Measurements from ENCODE around the gene FAM221A.
"Not testable (repeated sequence)": the region's sequence is repeated elsewhere in the genome, so short reads cannot be mapped to it uniquely, and the experiment has no call there.

The FAM221A gene

GRCh38 chr7:23679898-23680413 is at the start of gene FAM221A:
Gene FAM221A (plus strand): TSS chr7:23680199. CDS start chr7:23680219, 20 bp downstream.
- peak; percentile 85 for DNase-seq (ENCODE audit: low spot score)

GRCh38 chr7:23633417-23633816 is 46.6 kb upstream of the FAM221A start:
- DNase-seq (ENCODE audit: low spot score) = no peak

- no peak for DNase-seq (ENCODE audit: low spot score)
Observed at GRCh38 chr7:23645822-23646221, 34.2 kb upstream of the FAM221A start.

- DNase-seq (ENCODE audit: low spot score) = no peak
Observed at GRCh38 chr7:23653942-23654341, 26.1 kb upstream of the FAM221A start.

- DNase-seq (ENCODE audit: low spot score) = peak; percentile 28
Observed at GRCh38 chr7:23654508-23654907, 25.5 kb upstream of the FAM221A start.

GRCh38 chr7:23655433-23655832 is 24.6 kb upstream of the FAM221A start:
- no peak for DNase-seq (ENCODE audit: low spot score)

GRCh38 chr7:23658831-23659427 is 21.1 kb upstream of the FAM221A start:
- DNase-seq (ENCODE audit: low spot score) = no peak

GRCh38 chr7:23661385-23661784 is 18.6 kb upstream of the FAM221A start:
- no peak for DNase-seq (ENCODE audit: low spot score)

- no peak for DNase-seq (ENCODE audit: low spot score)
Observed at GRCh38 chr7:23662124-23662983, 17.6 kb upstream of the FAM221A start.

GRCh38 chr7:23662984-23663313 is 17.1 kb upstream of the FAM221A start:
- DNase-seq (ENCODE audit: low spot score) = no peak

- DNase-seq (ENCODE audit: low spot score) = no peak
Observed at GRCh38 chr7:23664122-23664521, 15.9 kb upstream of the FAM221A start.

- DNase-seq (ENCODE audit: low spot score) = no peak
Observed at GRCh38 chr7:23672033-23672432, 8.0 kb upstream of the FAM221A start.

GRCh38 chr7:23680414-23681405 is 711 bp downstream of the FAM221A start:
- no peak for DNase-seq (ENCODE audit: low spot score)

- not testable (repeated sequence) for DNase-seq (ENCODE audit: low spot score)
Observed at GRCh38 chr7:23684041-23684440, 4.0 kb downstream of the FAM221A start.

- DNase-seq (ENCODE audit: low spot score) = no peak
Observed at GRCh38 chr7:23685731-23686130, 5.7 kb downstream of the FAM221A start.

GRCh38 chr7:23687011-23687410 is 7.0 kb downstream of the FAM221A start:
- DNase-seq (ENCODE audit: low spot score) = no peak

GRCh38 chr7:23689165-23689564 is 9.2 kb downstream of the FAM221A start:
- DNase-seq (ENCODE audit: low spot score) = no peak

- no peak for DNase-seq (ENCODE audit: low spot score)
Observed at GRCh38 chr7:23691320-23691719, 11.3 kb downstream of the FAM221A start.

- no peak for DNase-seq (ENCODE audit: low spot score)
Observed at GRCh38 chr7:23693224-23693623, 13.2 kb downstream of the FAM221A start.

GRCh38 chr7:23696916-23697441 is 17.0 kb downstream of the FAM221A start:
- DNase-seq (ENCODE audit: low spot score) = peak; percentile 85

- no peak for DNase-seq (ENCODE audit: low spot score)
Observed at GRCh38 chr7:23698822-23699221, 18.8 kb downstream of the FAM221A start.

- DNase-seq (ENCODE audit: low spot score) = no peak
Observed at GRCh38 chr7:23700046-23700445, 20.0 kb downstream of the FAM221A start.

Data from HuH-7 (cell line).